Common myeloid progenitor, CD34-positive (primary cell): ENCODE data around the gene LMF1.

ENCODE experiments used
- CTCF ChIA-PET: fragments of 350-600 bp; sonication (Branson Sonifier 250); formaldehyde crosslinking; loops from one replicate; lab custom pipeline; 2021; ENCODE audit warnings: antibody characterized with exemption; lab: Charles Lee
- POLR2A ChIA-PET: fragments of 350-600 bp; sonication (Branson Sonifier 250); formaldehyde crosslinking; loops from one replicate; lab custom pipeline; 2021; ENCODE audit warnings: antibody characterized with exemption; lab: Charles Lee
- DNase-seq, 3 donors: peaks; one replicate each; pipeline versions ENCODE4 v3.0.0 to v3.0.0-alpha.2; 2013
- H3K27ac ChIP-seq, 2 experiments: 1 replicate in 1 of 2; 2 replicates in 1 of 2; pipeline ENCODE4 v1.7.0; 2013; ENCODE audit warnings: inconsistent platforms in 2 of 2, low read length in 2 of 2, mild to moderate bottlenecking in 2 of 2, low read depth in 1 of 2, moderate library complexity in 1 of 2; ENCODE audit not compliant: severe bottlenecking in 2 of 2, insufficient read depth in 1 of 2, poor library complexity in 1 of 2
- H3K27me3 ChIP-seq, 5 experiments: replicated peaks in 2 of 5; 1 replicate in 3 of 5; 2 replicates in 2 of 5; pipeline versions ENCODE4 v1.6.1 to v1.7.0; 2013; ENCODE audit warnings: low read length in 4 of 5, mild to moderate bottlenecking in 2 of 5, moderate library complexity in 2 of 5, inconsistent platforms in 1 of 5; ENCODE audit not compliant: insufficient read depth in 5 of 5, control insufficient read depth in 4 of 5
- H3K36me3 ChIP-seq, 4 experiments: 1 replicate in 2 of 4; 2 replicates in 2 of 4; pipeline versions ENCODE4 v1.6.1 to v1.7.0; 2013; ENCODE audit warnings: low read length in 3 of 4, control low read depth in 1 of 4, mild to moderate bottlenecking in 1 of 4; ENCODE audit not compliant: control insufficient read depth in 4 of 4, insufficient read depth in 4 of 4
- H3K4me1 ChIP-seq, 4 experiments: 1 replicate in 3 of 4; 2 replicates in 1 of 4; pipeline versions ENCODE4 v1.6.1 to v1.7.1; 2013; ENCODE audit warnings: low read length in 3 of 4, mild to moderate bottlenecking in 3 of 4, control low read depth in 1 of 4, inconsistent platforms in 1 of 4, moderate library complexity in 1 of 4; ENCODE audit not compliant: control insufficient read depth in 4 of 4, insufficient read depth in 4 of 4; ENCODE audit errors: control extremely low read depth in 1 of 4
- H3K4me3 ChIP-seq, 7 experiments: 1 replicate in 4 of 7; 2 replicates in 3 of 7; pipeline versions ENCODE4 v1.5.1 to v1.7.0; 2013; ENCODE audit warnings: mild to moderate bottlenecking in 7 of 7, low read length in 6 of 7, moderate library complexity in 6 of 7, inconsistent platforms in 2 of 7, low read depth in 2 of 7, control low read depth in 1 of 7; ENCODE audit not compliant: insufficient read depth in 4 of 7, control insufficient read depth in 1 of 7; ENCODE audit errors: extremely low read depth in 1 of 7
- H3K9me3 ChIP-seq, 5 experiments: 1 replicate in 4 of 5; 2 replicates in 1 of 5; pipeline versions ENCODE4 v1.6.1 to v1.7.1; 2013; ENCODE audit warnings: low read length in 4 of 5, mild to moderate bottlenecking in 2 of 5, inconsistent platforms in 1 of 5, low read depth in 1 of 5, moderate library complexity in 1 of 5; ENCODE audit not compliant: control insufficient read depth in 4 of 5, insufficient read depth in 2 of 5; ENCODE audit errors: control extremely low read depth in 1 of 5
- WGBS: methylation state at CpG from one replicate; pipeline ENCODE4 v1.1.5; 2013; ENCODE audit not compliant: insufficient coverage; 5-methylcytosine and 5-hydroxymethylcytosine counted together

Gene LMF1

DNA sequence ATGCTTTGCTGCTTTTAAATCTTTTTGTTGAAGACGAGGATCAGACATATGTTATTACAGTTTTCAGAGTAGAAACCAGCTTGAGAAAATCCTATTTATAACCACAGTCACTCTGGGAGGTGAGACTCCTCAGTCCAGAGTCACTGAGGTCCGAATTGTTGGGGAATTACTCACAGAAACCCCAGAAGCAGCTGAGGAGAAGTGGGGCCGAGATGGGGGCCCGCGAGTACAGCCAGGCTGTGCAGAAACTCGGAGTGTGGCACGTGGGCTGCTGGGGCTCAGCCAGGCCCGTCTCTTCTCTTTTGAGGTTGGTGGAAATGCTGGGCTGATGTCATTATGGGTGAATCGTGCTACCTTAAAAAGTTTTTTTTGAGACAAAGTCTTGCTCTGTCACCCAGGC lies 155.8 kb downstream of the LMF1 start:
- Histone ChIP-seq H3K27me3 (peaks cover 0 to 59% (median 13%) of the 10 kb centered on the region in 5 experiments), H3K9me3 (peaks cover 0 to 7% (median 0%) of the 10 kb centered on the region in 5 experiments), H3K4me1 (peaks cover 6 to 22% (median 16%) of the 10 kb centered on the region in 4 experiments), H3K27ac (no peak overlapping the region), H3K4me3 (no peak overlapping the region), H3K36me3 (no peaks in the 10 kb centered on the region)
- POLR2A ChIA-PET, result no interaction called here
- no peak for DNase-seq
- CTCF ChIA-PET, result no interaction called here
- WGBS, result 100% methylated on average over 1 of the region's 9 CpGs

DNA sequence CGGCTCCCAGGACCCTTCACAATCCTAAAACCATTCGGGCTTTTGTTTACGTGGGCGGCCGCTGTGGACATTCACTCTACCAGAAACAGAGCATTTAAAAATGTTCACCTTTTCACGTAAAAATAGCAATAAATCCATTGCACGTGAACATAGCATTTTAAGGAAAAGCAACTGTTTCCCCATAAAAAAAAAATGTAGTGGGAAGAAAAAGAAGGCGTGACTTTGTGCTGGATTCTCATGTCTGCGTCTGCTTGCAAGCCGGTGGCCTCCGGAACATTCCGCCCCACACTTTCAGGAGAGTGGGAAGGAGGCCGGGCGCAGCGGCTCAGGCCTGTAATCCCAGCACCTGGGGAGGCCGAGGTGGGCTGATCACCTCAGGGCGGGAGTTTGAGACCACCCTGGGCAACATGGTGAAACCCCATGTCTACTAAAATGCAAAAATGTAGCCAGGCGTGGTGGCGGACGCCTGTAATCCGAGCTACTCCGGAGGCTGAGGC lies 156.8 kb downstream of the LMF1 start:
- H3K36me3 ChIP-seq, result no peaks in the 10 kb centered on the region
- H3K4me3 ChIP-seq, result no peak overlapping the region
- H3K27me3 ChIP-seq, result peaks cover 0 to 59% (median 13%) of the 10 kb centered on the region in 5 experiments
- 70% methylated on average over 20 of the region's 22 CpGs for WGBS
- H3K9me3 ChIP-seq, result peaks cover 0 to 7% (median 0%) of the 10 kb centered on the region in 5 experiments
- no peak for DNase-seq
- CTCF ChIA-PET, result no interaction called here
- POLR2A ChIA-PET, result no interaction called here
- H3K4me1 ChIP-seq, result peaks cover 2 to 13% (median 6%) of the 10 kb centered on the region in 4 experiments
- H3K27ac ChIP-seq, result no peak overlapping the region

DNA sequence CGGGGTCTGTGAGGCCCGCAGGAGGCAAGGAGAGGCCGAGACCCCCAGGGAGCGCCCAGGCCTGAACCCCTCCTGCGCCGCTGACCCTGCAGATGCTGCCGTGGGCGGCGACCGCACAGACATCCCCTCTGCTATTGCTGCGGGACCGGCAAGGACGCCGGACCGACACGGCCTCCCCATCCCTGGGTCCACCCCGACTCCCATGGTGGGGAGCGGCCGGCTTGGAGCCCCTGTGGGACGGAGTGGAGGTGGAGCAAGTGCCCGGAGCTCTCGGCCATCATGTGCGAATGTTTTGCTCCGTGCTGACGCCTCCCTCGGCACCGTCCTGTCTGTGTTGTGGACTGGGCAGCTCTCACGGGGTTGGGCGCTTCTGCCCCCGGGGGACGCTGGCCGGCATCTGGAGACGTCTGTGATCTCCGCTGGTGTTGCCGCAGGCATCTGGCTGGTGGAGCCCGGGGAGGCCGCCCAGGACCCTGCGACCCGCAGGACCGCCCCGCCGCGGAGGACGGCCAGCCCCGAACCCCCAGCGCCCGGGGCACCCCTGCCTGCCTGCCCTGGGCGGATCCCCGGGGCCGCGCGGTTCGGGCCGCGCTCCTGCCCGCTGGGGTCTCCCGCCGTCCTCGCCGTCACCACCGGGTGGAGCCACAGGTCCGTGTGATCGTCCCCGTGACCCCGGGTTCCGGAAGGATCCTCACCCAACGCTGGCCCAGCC lies 157.4 kb downstream of the LMF1 start:
- DNase-seq, result peak; percentile 36 to 57 (median 37)
- ChIA-PET CTCF (interaction anchor here (0.7 kb wide), 1 partner anchor 243 kb away, joined by 3 read pairs; no protein-coding TSS in a partner anchor), POLR2A (no interaction called here)
- Histone ChIP-seq H3K36me3 (no peaks in the 10 kb centered on the region), H3K4me3 (no peak overlapping the region), H3K27me3 (peaks cover 0 to 54% (median 13%) of the 10 kb centered on the region in 5 experiments), H3K9me3 (peaks cover 0 to 6% (median 0%) of the 10 kb centered on the region in 5 experiments), H3K27ac (no peak overlapping the region), H3K4me1 (peaks cover 0 to 15% (median 6%) of the 10 kb centered on the region in 4 experiments)
- WGBS, result 14% methylated on average over 58 of the region's 67 CpGs

DNA sequence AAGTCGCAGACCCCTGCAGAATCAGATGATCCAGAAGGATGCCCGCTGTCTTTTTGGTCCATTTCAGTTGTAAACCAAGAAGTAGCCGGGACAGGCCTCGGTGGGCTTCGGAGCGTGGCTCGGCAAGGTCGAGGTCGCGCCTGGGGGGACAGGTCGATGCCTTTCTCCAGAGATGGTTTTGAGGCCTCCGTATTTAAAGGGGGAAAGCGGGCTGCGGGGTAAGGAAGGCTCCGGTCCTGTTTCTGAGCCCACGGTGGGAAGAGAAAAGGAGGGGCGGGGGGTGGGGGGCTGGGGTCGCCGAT lies 162.7 kb downstream of the LMF1 start:
- Histone ChIP-seq H3K27ac (peak overlapping the region in 1 of 2 experiments; percentile 82), H3K4me1 (peaks cover 0 to 11% (median 6%) of the 10 kb centered on the region in 4 experiments), H3K36me3 (no peaks in the 10 kb centered on the region), H3K27me3 (peaks cover 0 to 18% (median 5%) of the 10 kb centered on the region in 5 experiments), H3K9me3 (peaks cover 0 to 6% (median 0%) of the 10 kb centered on the region in 5 experiments), H3K4me3 (peak overlapping the region; percentile 62 to 82 (median 75))
- ChIA-PET POLR2A (no interaction called here), CTCF (no interaction called here)
- WGBS, result 6% methylated on average over 13 of the region's 19 CpGs
- no peak for DNase-seq

DNA sequence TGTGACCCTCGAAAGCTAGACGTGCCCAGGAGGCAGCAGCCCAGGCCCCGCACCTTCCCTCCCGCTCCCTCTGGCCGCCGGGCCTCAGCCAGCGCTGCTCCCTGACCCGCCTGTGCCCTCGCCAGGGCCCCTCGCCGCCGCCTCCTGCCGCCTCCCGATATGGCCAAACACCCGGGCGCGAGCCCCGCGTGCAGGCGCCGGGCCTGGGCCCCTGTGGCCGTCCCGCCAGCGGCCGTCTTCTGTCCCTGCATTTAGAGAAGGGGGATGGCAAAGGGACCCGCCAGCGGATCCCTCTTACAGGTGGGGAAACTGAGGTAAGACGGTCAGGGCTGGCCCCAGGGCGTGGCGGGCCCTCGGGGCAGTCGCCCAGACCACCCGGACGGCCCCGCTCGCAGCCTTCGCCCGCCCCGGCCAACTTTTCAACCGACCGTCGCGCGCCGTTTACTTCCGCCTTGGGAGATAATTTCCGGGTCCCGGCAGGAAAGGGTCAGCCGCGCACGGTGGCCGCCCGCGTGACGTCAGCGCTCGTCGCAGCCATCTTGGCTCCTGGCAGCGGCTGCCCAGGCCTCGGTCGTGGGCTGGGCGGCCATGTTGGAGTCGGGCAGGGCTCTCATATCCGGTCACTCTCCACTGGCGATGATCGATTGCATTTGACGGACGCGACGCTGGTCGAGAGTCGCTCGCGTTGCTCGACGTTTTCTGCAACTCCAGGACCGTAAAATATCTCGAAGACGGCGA lies 163.3 kb downstream of the LMF1 start:
- ChIA-PET POLR2A (no interaction called here), CTCF (interaction anchor here (0.7 kb wide), 1 partner anchor 250 kb away, joined by 3 read pairs; no protein-coding TSS in a partner anchor)
- Histone ChIP-seq H3K4me1 (peaks cover 0 to 11% (median 6%) of the 10 kb centered on the region in 4 experiments), H3K36me3 (no peaks in the 10 kb centered on the region), H3K9me3 (peaks cover 0 to 6% (median 0%) of the 10 kb centered on the region in 5 experiments), H3K4me3 (peak overlapping the region; percentile 62 to 82 (median 75)), H3K27me3 (peaks cover 0 to 18% (median 2%) of the 10 kb centered on the region in 5 experiments), H3K27ac (peak overlapping the region; percentile 54 to 82)
- 3% methylated on average over 68 of the region's 80 CpGs for WGBS
- DNase-seq, result peak; percentile 78 to 87 (median 82)

DNA sequence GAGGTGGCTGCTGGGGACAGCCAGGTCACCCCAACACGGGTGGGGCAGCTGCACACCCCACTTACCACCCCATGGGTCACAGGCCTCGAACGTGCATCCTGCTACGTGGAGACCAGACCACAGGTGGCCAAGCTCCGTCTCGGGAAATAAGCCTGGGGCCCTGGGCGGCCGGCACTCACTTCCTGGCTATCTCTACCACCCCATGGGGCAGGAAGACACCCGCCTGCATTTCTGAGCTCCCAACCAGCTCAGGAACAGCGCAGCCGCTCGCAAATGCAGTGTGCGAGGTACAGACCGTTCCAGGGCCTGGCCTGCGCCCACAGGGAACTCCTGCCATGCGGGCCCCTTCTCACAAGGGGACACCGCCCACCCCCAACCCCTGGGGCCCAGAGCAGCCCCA lies 165.3 kb downstream of the LMF1 start:
- no peak for DNase-seq
- H3K9me3 ChIP-seq, result no peaks in the 10 kb centered on the region
- no peak overlapping the region for H3K27ac ChIP-seq
- H3K4me1 ChIP-seq, result peaks cover 0 to 11% (median 6%) of the 10 kb centered on the region in 4 experiments
- 94% methylated on average over 17 of the region's 17 CpGs for WGBS
- no peaks in the 10 kb centered on the region for H3K36me3 ChIP-seq
- H3K4me3 ChIP-seq, result no peak overlapping the region
- CTCF ChIA-PET, result interaction anchor here (1.1 kb wide), 1 partner anchor 9 kb away, joined by 3 read pairs; no protein-coding TSS in a partner anchor
- POLR2A ChIA-PET, result interaction anchor here (0.6 kb wide), 1 partner anchor 367 kb away, joined by 4 read pairs; no protein-coding TSS in a partner anchor
- peaks cover 0 to 30% (median 10%) of the 10 kb centered on the region in 5 experiments for H3K27me3 ChIP-seq
